ENCODE results near the gene ELP2. TPM values are rescaled to one million over a fixed set of nuclear protein-coding genes. Genes with fewer than 3 reads are reported as not detected.
"Not testable (repeated sequence)": the region's sequence is repeated elsewhere in the genome, so short reads cannot be mapped to it uniquely, and the experiment has no call there.

ELP2 gene, protein sequence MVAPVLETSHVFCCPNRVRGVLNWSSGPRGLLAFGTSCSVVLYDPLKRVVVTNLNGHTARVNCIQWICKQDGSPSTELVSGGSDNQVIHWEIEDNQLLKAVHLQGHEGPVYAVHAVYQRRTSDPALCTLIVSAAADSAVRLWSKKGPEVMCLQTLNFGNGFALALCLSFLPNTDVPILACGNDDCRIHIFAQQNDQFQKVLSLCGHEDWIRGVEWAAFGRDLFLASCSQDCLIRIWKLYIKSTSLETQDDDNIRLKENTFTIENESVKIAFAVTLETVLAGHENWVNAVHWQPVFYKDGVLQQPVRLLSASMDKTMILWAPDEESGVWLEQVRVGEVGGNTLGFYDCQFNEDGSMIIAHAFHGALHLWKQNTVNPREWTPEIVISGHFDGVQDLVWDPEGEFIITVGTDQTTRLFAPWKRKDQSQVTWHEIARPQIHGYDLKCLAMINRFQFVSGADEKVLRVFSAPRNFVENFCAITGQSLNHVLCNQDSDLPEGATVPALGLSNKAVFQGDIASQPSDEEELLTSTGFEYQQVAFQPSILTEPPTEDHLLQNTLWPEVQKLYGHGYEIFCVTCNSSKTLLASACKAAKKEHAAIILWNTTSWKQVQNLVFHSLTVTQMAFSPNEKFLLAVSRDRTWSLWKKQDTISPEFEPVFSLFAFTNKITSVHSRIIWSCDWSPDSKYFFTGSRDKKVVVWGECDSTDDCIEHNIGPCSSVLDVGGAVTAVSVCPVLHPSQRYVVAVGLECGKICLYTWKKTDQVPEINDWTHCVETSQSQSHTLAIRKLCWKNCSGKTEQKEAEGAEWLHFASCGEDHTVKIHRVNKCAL
- 80.4 TPM for polyA plus RNA-seq (2013, experiment 1 of 2; ENCODE audit: insufficient read length)
- polyA plus RNA-seq (2013, experiment 2 of 2; ENCODE audit: insufficient read length): 82.7 TPM

DNA sequence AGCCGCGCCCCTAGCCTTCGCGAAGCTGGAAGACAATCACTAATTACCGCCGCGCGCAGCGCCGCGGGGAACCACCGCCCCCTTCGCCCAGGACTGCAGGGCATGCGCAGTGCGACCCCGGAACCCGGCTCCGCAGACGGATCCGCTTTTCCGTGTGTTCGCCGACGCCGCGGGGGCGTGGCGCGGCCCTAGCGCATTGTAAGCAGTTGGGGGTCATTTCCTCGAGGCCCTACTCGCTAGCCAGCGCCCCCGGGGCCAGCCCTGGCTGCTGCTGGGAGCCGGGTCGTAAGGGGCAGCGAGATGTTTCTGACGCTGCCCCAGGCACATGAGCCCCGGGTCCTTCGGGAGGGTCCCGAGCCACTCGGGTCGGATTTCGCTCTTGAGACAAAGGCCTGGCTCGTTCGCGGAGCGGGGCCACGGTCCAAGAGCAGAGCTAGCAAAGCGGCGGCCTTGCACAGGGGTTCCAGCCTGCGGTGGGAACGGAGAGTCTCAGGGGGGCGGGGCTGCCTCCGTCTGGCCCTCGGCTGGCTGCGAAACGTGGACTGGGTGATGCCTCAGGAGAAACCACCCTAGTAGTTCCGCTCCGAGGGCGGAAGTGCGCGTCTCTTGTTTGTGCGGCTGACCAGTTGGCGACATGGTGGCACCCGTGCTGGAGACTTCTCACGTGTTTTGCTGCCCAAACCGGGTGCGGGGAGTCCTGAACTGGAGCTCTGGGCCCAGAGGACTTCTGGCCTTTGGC lies at the start of gene ELP2, which contains the start of gene SLC39A6:
ELP2 (plus strand) TSS at position 600 of the 739 bp plus-strand sequence; CDS start at position 635, 35 bp downstream.
SLC39A6 (minus strand) TSS at position 41 of the 739 bp plus-strand sequence. CDS start 2,333 bp downstream, outside the sequence.
- DNase-seq: peak; percentile 94

DNA sequence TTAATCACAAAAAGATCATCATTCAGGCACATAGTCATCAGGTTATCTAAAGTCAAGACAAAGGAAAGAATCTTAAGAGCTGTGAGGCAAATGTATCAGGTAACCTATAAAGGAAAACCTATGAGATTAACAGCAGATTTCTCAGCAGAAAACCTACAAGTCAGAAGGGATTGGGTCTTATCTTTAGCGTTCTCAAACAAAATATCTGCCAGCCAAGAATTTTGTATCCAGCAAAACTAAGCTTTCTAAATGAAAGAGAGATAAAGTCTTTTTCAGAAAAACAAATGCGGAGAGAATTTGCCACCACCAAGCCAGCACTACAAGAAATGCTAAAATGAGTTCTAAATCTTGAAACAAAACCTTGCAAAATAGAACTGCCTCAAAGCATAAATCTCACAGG lies 48.6 kb upstream of the ELP2 start:
- not testable (repeated sequence) for DNase-seq

DNA sequence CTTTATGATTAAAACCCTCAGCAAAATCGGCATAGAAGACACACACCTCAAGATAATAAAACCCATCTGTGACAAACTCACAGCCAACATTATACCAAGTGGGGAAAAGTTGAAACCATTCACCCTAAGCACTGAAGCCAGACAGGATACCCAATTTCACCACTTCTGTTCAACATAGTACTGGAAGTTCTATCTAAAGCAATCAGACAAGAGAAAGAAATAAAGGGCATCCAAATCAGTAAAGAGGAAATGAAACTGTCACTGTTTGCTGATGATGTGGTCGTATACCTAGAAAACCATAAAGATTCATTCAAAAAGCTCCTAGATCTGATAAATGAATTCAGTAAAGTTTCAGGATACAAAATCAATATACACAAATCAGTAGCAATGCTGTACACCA lies 46.0 kb upstream of the ELP2 start:
- no peak for DNase-seq

DNA sequence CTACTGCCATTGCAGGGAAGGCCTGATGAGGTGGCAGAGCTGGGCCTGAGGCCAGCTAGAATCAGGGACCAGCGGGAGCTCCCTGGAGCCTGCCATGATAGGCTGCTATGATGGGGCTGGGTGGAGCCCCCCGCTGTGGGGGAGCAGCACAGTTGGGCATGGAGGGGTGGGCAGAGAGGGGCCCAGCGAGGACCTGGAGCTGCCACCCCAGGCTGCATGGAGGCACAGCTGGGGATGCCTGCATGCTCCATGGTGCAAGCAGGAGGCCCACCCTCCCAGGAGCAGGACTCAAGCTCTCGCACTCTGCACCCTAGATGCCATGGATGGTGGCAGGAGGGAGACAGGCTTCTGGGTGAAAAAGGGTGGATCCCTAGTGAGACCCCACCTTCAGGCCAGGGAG lies 44.5 kb upstream of the ELP2 start:
- no peak for DNase-seq

DNA sequence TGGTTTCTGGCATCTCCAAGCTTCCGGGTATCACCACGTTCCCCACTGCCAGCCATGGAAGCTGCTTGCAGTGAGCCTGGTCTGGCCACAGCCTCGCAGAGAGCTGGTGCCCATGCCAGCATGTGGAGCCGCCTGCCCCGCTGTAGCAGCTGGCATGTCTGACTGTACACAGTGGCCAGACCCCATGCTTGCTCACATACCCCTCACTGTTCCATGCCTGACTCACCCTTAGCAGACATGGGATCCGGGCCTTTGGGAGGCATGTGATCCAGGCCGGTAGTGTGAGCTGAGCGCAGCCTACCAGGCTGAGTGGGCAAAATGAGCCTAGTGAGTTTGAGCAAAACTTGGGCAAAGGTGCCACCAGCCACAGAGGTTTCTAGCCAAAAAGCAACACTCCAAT lies 43.5 kb upstream of the ELP2 start:
- DNase-seq: no peak

GRCh38 chr18:36088256-36088655 lies 41.4 kb upstream of the ELP2 start:
- DNase-seq: no peak

- DNase-seq: no peak
Observed at GRCh38 chr18:36089001-36089400, 40.7 kb upstream of the ELP2 start.

DNA sequence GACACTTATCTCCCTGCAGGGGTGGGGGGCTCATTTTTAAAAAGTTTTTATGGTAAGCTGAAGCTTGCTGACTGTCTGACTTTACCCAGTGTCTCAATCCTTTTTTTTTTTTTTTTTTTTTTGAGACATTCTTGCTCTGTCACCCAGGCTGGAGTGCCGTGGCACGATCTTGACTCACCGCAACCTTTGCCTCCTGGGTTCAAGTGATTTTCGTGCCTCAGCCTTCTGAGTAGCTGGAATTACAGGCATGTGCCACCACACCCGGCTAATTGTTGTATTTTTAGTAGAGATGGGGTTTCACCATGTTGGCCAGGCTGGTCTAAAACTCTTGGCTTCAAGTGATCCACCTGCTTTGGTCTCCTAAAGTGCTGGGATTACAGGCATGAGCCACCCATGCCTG lies 37.6 kb upstream of the ELP2 start:
- DNase-seq: not testable (repeated sequence)

GRCh38 chr18:36094431-36094830 lies 35.3 kb upstream of the ELP2 start:
- no peak for DNase-seq

- DNase-seq: peak; percentile 68
Observed at GRCh38 chr18:36095936-36096519, 33.7 kb upstream of the ELP2 start.

- no peak for DNase-seq
Observed at GRCh38 chr18:36096955-36097354, 32.7 kb upstream of the ELP2 start.

DNA sequence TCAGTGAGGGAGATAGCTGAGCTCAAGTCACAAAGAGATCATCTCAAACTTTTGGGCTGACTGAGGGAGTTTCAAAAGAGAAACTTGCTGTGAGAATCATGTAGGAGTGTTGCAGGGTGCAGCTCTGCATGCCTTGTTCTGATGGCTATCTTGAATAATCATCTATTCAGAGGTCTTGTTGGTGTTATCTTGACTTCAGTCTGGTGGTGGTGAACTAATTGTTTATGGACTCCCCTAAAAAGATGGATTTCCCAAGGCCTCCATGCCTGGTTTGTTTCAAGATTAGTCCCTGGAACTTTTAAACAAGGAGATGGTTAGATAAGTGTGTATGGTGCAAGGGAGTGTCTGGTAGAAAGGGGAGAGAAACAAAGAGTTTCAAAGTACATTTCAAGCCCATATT lies 30.4 kb upstream of the ELP2 start:
- no peak for DNase-seq

GRCh38 chr18:36101943-36102342 lies 27.8 kb upstream of the ELP2 start:
- no peak for DNase-seq

DNA sequence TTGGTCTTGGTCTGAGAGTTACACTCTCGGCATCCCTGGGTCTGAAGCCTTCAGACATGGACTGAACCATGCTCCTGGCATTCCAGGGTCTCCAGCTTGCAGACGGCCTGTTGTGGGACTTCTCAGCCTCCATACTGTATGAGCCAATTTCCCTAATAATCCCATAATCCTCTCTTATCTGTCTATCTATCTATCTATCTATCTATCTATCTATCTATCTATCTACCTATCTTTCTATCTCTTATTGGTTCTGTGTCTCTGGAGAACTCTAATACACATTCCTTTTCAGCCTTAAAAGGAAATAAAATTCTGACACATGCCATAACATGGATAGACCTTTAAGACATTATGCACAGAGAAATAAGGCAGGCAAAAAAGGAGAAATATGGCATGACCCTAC lies 24.9 kb upstream of the ELP2 start:
- DNase-seq: no peak

- DNase-seq: no peak
Observed at GRCh38 chr18:36107477-36107876, 22.2 kb upstream of the ELP2 start.

- no peak for DNase-seq
Observed at GRCh38 chr18:36108196-36108595, 21.5 kb upstream of the ELP2 start.

DNA sequence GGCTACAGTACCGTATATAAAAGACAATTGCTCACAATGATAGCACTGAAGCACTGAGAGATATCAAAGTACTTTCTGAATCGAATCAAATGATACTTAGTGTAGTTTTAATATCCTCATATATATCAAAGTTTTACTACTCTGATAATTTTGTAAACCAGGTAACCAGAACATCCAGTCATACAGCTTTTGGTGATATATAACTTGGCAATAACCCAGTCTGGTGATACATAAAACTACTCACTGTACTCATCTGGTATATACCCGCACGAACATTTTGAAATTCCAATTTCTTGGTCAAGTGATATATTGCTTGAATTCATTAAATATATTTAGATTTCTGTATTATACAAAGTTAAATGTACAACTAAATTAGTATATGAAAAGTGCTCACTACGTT lies 21.1 kb upstream of the ELP2 start:
- DNase-seq: no peak

GRCh38 chr18:36109737-36110136 lies 20.0 kb upstream of the ELP2 start:
- no peak for DNase-seq

GRCh38 chr18:36112302-36112701 lies 17.4 kb upstream of the ELP2 start:
- no peak for DNase-seq

- no peak for DNase-seq
Observed at GRCh38 chr18:36114251-36114650, 15.4 kb upstream of the ELP2 start.

DNA sequence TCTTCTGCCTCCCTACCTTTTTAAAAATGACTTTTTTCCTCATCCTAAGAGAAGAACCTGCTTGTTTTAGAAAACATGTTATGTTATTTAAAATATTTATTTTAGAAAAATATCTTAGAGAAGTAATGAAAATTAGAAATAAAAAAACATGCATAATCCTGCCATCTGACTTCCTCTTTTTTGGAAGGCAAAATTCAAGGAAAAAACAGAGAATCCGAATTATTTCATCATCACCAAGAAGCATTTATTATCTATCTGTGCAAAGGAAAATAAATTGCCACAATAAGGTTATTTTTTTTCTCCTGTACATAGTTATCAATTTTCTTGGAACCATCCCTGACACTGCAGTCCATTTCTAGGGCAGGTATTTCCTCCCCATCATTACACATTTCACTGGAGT lies 15.0 kb upstream of the ELP2 start:
- no peak for DNase-seq

- DNase-seq: not testable (repeated sequence)
Observed at GRCh38 chr18:36116771-36117170, 12.9 kb upstream of the ELP2 start.
